Brain microvascular endothelial cell (primary cell): ENCODE data around the gene CATSPER3.
A peak's percentile ranks its signal among the peaks of the same experiment; 100 is the strongest.

Experiments used
- DNase-seq: peaks from one replicate; pipeline ENCODE4 v3.0.0-alpha.2; 2020
- H3K27ac ChIP-seq: fragments of 250-450 bp; sonication (Bioruptor Pico); 2 replicates; pipeline ENCODE4 v1.5.1; 2020; ENCODE audit warnings: mild to moderate bottlenecking, moderate library complexity
- H3K27me3 ChIP-seq: fragments of 250-450 bp; sonication (Bioruptor Pico); replicated peaks from 2 replicates; pipeline ENCODE4 v1.5.1; 2020; ENCODE audit warnings: mild to moderate bottlenecking
- H3K36me3 ChIP-seq: fragments of 250-450 bp; sonication (Bioruptor Pico); replicated peaks from 2 replicates; pipeline ENCODE4 v1.5.1; 2020; ENCODE audit warnings: mild to moderate bottlenecking
- H3K4me3 ChIP-seq: 2 replicates; pipeline ENCODE4 v1.5.1; 2011; ENCODE audit warnings: low read depth, mild to moderate bottlenecking, control low read depth, low read length, moderate library complexity
- in situ Hi-C: cut with HindIII; loops from 2 replicates; pipeline ENCODE4 v1.10.0; 2017; ENCODE audit warnings: low sequenced_read_pairs, low pct_ligation_motif_present
- TF ChIP-seq, protein P1 (sequence below): IDR thresholded peaks from 2 replicates; pipeline ENCODE4 v1.5.1; 2011; ENCODE audit warnings: low read depth, mild to moderate bottlenecking, moderate library complexity, low read length, control low read depth, inconsistent platforms; ENCODE audit errors: missing control alignments

The CATSPER3 gene

DNA sequence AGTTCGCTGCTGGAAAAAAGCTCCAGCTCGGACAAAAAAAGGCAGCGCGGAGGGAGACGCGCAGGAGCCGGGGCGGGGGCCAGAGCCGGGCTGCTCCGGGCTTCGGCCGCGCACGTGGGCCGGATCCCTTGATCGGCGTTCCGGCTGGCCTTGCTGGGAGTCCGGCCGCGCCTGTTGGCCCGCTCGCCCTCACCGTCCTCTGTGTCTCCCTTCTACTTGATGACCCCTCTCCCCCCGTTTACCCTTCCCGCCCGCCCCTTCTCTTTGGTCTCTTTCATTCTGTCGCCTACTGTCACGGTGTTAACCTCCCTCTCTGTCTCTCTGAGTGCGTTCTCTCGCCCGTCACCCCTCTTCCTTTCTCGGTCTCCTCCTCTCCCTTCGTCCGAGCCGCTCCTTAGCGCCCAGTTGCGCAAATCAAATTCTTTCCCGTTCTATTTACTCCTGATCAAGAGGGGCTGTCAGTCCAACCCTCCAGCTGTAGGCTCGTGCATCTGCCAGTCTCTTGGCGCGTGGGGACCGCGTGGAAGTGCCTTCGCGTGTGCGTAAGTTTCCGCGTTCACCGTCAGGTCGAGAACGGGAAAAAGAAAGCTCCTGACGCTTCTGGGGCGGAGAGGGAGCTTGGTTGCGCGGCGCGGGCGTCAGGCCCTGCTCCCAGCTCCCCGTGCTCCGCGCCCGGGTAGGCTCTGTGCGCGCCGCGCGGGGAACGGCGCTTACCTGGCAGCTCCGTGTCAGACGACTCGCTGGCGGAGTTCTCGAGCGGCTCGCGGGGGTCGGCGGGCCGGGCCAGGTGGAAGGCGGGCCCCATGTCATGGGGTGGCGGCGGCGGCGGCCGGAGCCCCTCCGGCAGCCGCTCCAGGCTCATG lies 65.5 kb downstream of the CATSPER3 start:
- no peak overlapping the region for H3K27ac ChIP-seq
- H3K27me3 ChIP-seq: peaks cover 90% of the 10 kb centered on the region
- no peak for DNase-seq
- H3K4me3 ChIP-seq: peak overlapping the region; percentile 31
- no peaks in the 10 kb centered on the region for H3K36me3 ChIP-seq
- TF ChIP-seq, protein P1, sequence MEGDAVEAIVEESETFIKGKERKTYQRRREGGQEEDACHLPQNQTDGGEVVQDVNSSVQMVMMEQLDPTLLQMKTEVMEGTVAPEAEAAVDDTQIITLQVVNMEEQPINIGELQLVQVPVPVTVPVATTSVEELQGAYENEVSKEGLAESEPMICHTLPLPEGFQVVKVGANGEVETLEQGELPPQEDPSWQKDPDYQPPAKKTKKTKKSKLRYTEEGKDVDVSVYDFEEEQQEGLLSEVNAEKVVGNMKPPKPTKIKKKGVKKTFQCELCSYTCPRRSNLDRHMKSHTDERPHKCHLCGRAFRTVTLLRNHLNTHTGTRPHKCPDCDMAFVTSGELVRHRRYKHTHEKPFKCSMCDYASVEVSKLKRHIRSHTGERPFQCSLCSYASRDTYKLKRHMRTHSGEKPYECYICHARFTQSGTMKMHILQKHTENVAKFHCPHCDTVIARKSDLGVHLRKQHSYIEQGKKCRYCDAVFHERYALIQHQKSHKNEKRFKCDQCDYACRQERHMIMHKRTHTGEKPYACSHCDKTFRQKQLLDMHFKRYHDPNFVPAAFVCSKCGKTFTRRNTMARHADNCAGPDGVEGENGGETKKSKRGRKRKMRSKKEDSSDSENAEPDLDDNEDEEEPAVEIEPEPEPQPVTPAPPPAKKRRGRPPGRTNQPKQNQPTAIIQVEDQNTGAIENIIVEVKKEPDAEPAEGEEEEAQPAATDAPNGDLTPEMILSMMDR: no peak
- in situ Hi-C loops: no loop called here

DNA sequence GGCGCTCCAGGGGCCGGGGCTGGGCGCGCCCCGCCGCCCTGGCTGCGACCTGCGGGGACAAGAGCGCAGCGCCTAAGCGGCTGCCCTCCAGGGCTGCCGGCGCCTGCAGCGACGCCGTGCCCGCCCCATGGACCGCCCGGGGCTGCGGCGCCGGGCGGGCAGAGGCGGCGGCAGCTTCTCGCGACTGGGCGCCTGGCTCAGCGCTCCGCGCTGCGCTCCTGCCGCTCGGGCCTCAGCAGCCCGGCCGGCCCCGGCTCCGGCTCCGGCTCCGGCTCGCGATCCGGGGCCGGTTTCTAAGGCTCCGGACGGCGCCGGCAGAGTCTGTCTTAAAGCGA lies 66.2 kb downstream of the CATSPER3 start, which contains the start of gene PITX1:
Gene PITX1 (minus strand): TSS at position 328 of the 335 bp plus-strand sequence. CDS start 347 bp downstream, outside the sequence.
- TF ChIP-seq, protein P1: no peak
- no peak for DNase-seq
- Histone ChIP-seq H3K4me3 (peak within 1 kb of the TSS; percentile 31), H3K36me3 (no peaks in the 10 kb centered on the region), H3K27me3 (peaks cover 91% of the 10 kb centered on the region), H3K27ac (no peak within 1 kb of the TSS)
- in situ Hi-C loops: no loop called here

GRCh38 chr5:135034236-135034962 lies 66.7 kb downstream of the CATSPER3 start:
- Histone ChIP-seq H3K27ac (no peak overlapping the region), H3K36me3 (no peaks in the 10 kb centered on the region), H3K4me3 (no peak overlapping the region), H3K27me3 (peaks cover 91% of the 10 kb centered on the region)
- DNase-seq: no peak
- TF ChIP-seq, protein P1: no peak
- in situ Hi-C loops: no loop called here

DNA sequence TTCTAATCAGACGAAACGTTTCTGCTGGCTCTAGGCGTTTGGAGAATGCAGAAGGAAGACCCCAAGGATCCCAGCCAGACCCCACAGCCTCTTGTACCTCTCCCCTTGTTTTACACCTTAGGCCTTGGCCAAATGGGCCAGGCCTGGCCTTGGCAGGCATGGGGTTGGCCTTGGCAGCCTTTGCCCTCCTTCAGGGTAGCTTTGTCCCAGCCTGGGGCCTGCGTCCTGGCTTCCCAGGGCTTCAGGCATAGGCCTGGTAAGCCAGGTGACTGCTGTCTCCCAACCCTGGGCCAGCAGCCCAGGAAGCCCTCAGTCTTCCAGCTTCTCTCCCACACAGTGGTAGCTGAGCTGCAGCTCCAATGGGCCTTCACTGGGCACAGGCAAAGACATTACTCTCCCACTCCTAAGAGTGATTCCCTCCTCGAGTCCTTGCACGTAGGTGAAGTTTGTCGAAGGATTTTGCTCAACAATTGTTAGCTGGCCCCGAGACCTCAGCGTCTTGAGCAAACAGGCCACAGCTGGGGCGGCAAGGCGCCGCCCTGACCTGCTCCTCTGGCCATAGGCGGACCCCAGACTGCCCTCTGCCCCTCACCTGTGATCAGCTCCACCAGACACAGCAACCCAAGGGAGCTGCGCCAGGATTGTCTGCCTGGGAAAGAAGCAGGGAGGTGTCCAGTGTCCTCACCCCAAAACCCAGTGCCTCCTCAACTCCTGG lies 67.4 kb downstream of the CATSPER3 start:
- Histone ChIP-seq H3K27me3 (peaks cover 91% of the 10 kb centered on the region), H3K4me3 (no peak overlapping the region), H3K27ac (no peak overlapping the region), H3K36me3 (no peaks in the 10 kb centered on the region)
- no peak for DNase-seq
- in situ Hi-C loops: no loop called here
- TF ChIP-seq, protein P1: no peak

- no peak for DNase-seq
- Histone ChIP-seq H3K4me3 (no peak overlapping the region), H3K27ac (no peak overlapping the region), H3K27me3 (peaks cover 91% of the 10 kb centered on the region), H3K36me3 (no peaks in the 10 kb centered on the region)
- TF ChIP-seq, protein P1: no peak
- in situ Hi-C loops: no loop called here
Measured at GRCh38 chr5:135035678-135036030, 67.9 kb downstream of the CATSPER3 start.
